Stimulated activated naive B cell treated with anti-CD40 and anti-IgM and Interleukin-4, amounts not matched to agents 10 μg/mL and 1 μg/mL and 100 μg/mL, for 72 hours (primary cell): ENCODE measurements around the gene SCAI.
"Not testable (repeated sequence)": the region's sequence is repeated elsewhere in the genome, so short reads cannot be mapped to it uniquely, and the experiment has no call there.

Experiments
- ATAC-seq, 2 donors: fragments of 150-1000 bp; cut with Tn5 transposase; replicated peaks; 2 replicates each; pipeline ENCODE4 v1.10.0; 2021; ENCODE audit warnings: moderate library complexity in 1 of 2
- DNase-seq: peaks from one replicate; pipeline ENCODE4 v3.0.0; 2021
- H3K27ac Mint-ChIP-seq: one replicate; pipeline ENCODE4 v1.8.0; 2022; ENCODE audit warnings: mild to moderate bottlenecking, mixed read lengths
- H3K27me3 Mint-ChIP-seq, 2 donors: one replicate each; pipeline ENCODE4 v1.8.0; 2022; ENCODE audit warnings: mixed read lengths in 2 of 2
- H3K36me3 Mint-ChIP-seq, 2 donors: one replicate each; pipeline ENCODE4 v1.8.0; 2022; ENCODE audit warnings: mixed read lengths in 2 of 2, mild to moderate bottlenecking in 1 of 2
- H3K4me1 Mint-ChIP-seq, 2 donors: one replicate each; pipeline ENCODE4 v1.8.0; 2022; ENCODE audit warnings: mixed read lengths in 2 of 2, mild to moderate bottlenecking in 1 of 2
- H3K4me3 Mint-ChIP-seq, 2 donors: one replicate each; pipeline ENCODE4 v1.8.0; 2022; ENCODE audit warnings: mild to moderate bottlenecking in 2 of 2, mixed read lengths in 2 of 2, moderate library complexity in 1 of 2
- H3K9me3 Mint-ChIP-seq, 2 donors: one replicate each; pipeline ENCODE4 v1.8.0; 2022; ENCODE audit warnings: mixed read lengths in 2 of 2, mild to moderate bottlenecking in 1 of 2

Gene SCAI

DNA sequence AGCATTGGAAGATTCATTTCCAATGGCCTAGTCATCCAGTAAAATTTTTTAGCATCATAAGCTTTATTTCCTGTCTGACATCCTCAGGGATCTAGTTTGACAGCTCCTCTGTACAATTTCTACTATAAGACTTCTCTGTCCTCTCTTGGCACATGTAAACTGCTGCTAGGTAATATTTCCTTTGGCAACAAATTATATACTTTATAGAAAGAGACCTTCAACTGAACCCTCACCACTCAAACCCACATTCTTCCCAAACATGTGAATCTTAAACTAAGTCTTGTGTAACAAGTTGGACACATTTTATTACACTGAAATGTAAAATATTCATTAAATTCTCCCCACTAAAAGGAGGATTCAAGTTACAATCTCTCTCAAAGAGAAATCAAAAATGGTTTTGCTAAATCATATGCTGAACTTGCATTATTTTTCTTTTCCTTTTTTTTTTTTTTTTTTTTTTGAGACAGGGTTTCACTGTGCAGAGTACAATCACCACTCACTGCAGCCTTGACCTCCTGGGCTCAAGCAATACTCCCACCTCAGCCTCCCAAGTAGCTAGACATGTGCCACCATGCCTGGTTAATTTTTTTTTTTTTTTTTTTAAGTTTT lies 36.9 kb downstream of the SCAI start:
- Mint-ChIP-seq H3K36me3 (peaks cover 5 to 6% of the 10 kb centered on the region in 2 donors), H3K4me1 (peaks cover 4 to 14% of the 10 kb centered on the region in 2 donors), H3K27me3 (no peaks in the 10 kb centered on the region), H3K9me3 (peaks cover 0 to under 1% of the 10 kb centered on the region in 2 donors), H3K27ac (no peak overlapping the region), H3K4me3 (no peak overlapping the region)
- no peak for ATAC-seq
- no peak for DNase-seq

DNA sequence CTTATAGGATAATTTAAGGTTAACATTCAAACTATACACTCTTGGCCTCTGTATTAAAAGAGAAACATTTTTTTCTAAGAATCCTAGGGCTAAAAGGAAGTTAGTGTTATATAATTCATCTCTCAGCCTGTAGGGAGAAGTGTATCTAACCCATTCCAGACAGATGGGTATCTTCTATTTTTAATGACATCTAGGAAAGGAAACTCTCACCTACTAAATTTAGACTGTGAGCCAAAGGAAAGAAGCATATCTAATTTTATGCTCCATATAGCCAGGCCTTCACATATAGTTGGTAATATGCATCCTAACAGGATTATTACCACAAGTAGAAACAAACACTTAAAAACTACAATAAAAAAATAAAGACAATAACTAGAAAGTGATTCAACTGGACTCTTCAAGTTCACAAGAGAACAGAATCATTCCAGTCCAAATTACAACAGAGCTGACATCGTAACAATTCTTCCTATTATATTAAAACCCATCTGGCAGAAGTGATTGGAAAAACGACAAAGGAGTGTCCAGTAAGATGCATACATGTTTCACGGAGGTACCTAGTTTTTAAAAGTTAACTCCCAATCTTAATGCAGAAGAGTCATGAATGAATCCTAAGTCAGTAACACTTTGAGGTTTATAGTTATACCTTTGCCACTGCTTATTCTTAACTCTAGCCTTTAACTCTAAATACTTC lies 39.4 kb downstream of the SCAI start:
- no peak overlapping the region for H3K4me3 Mint-ChIP-seq
- H3K4me1 Mint-ChIP-seq: peaks cover 4 to 13% of the 10 kb centered on the region in 2 donors
- no peak overlapping the region for H3K27ac Mint-ChIP-seq
- H3K36me3 Mint-ChIP-seq: peaks cover 6% of the 10 kb centered on the region in 2 donors
- no peaks in the 10 kb centered on the region for H3K27me3 Mint-ChIP-seq
- ATAC-seq: no peak
- DNase-seq: no peak
- H3K9me3 Mint-ChIP-seq: no peaks in the 10 kb centered on the region

DNA sequence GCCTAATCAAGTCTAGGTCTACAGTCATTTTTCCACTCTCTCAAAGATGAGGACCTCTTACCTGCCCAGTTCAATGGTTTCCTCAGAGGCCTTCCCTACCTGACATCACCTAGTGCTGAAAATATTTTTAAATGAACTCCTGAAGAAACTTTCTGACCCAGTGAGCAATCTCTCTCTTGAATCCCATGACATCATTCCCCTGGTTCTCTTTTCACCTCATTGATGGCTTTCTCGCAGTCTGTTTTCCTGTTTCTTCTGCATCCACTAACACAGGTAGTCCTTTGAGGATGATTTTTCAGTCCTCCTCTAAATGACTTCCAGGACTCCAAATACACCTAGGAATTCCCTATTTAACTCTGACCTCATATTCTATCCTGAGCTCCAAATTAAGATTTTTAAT lies 40.3 kb downstream of the SCAI start:
- H3K36me3 Mint-ChIP-seq: peaks cover 6% of the 10 kb centered on the region in 2 donors
- no peak for ATAC-seq
- no peaks in the 10 kb centered on the region for H3K9me3 Mint-ChIP-seq
- no peak for DNase-seq
- no peak overlapping the region for H3K4me3 Mint-ChIP-seq
- H3K27ac Mint-ChIP-seq: no peak overlapping the region
- peaks cover 4 to 13% of the 10 kb centered on the region in 2 donors for H3K4me1 Mint-ChIP-seq
- no peaks in the 10 kb centered on the region for H3K27me3 Mint-ChIP-seq

GRCh38 chr9:125100822-125101221 lies 42.5 kb downstream of the SCAI start:
- ATAC-seq (no peak), DNase-seq (no peak)
- Mint-ChIP-seq H3K9me3 (peaks cover 3 to 6% of the 10 kb centered on the region in 2 donors), H3K36me3 (peaks cover 10 to 13% of the 10 kb centered on the region in 2 donors), H3K27ac (no peak overlapping the region), H3K4me1 (peaks cover 4 to 13% of the 10 kb centered on the region in 2 donors), H3K4me3 (no peak overlapping the region), H3K27me3 (no peaks in the 10 kb centered on the region)

- no peaks in the 10 kb centered on the region for H3K27me3 Mint-ChIP-seq
- no peak overlapping the region for H3K4me3 Mint-ChIP-seq
These were observed 43.5 kb downstream of the SCAI start for GRCh38 chr9:125099816-125100215.

GRCh38 chr9:125095821-125096443 lies 47.4 kb downstream of the SCAI start:
- H3K27me3 Mint-ChIP-seq: no peaks in the 10 kb centered on the region
- H3K36me3 Mint-ChIP-seq: peaks cover 23 to 26% of the 10 kb centered on the region in 2 donors
- H3K27ac Mint-ChIP-seq: no peak overlapping the region
- ATAC-seq (no peak), DNase-seq (no peak)
- H3K9me3 Mint-ChIP-seq: peaks cover 3 to 9% of the 10 kb centered on the region in 2 donors
- no peaks in the 10 kb centered on the region for H3K4me1 Mint-ChIP-seq
- no peak overlapping the region for H3K4me3 Mint-ChIP-seq

More at GRCh38 chr9:125099816-125100215, 43.5 kb downstream of the SCAI start:
- H3K9me3 Mint-ChIP-seq: peaks cover 3 to 9% of the 10 kb centered on the region in 2 donors
- peaks cover 3 to 13% of the 10 kb centered on the region in 2 donors for H3K4me1 Mint-ChIP-seq
- no peak for DNase-seq
- ATAC-seq: no peak
- no peak overlapping the region for H3K27ac Mint-ChIP-seq
- peaks cover 18 to 21% of the 10 kb centered on the region in 2 donors for H3K36me3 Mint-ChIP-seq

- Mint-ChIP-seq H3K9me3 (peaks cover 0 to 6% of the 10 kb centered on the region in 2 donors), H3K27me3 (no peaks in the 10 kb centered on the region), H3K4me1 (peaks cover 6 to 24% of the 10 kb centered on the region in 2 donors), H3K4me3 (no peak overlapping the region), H3K36me3 (peaks cover 19 to 25% of the 10 kb centered on the region in 2 donors), H3K27ac (no peak overlapping the region)
- DNase-seq (no peak), ATAC-seq (no peak)
These were observed 52.2 kb downstream of the SCAI start for GRCh38 chr9:125091121-125091520.

DNA sequence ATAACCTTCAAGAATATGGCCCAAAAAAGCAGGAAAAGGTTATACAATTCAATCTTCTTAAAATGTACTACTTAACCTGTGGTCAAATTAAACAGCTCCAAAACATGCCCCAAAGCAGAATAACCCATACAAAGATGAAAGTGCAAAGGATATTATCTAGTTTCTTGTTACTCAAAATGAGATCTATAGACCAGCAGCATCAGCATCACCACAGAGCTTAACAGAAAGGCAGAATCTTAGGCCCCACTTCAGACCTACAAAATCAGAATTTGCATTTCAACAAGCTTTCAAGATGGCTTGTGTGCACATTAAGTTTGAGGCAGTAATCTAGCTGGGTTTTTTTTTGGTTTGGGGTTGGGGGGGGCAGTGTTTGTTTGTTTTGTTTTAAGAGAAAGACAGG lies 54.0 kb downstream of the SCAI start:
- Mint-ChIP-seq H3K27ac (no peak overlapping the region), H3K9me3 (no peaks in the 10 kb centered on the region), H3K27me3 (no peaks in the 10 kb centered on the region), H3K36me3 (peaks cover 7 to 14% of the 10 kb centered on the region in 2 donors), H3K4me3 (no peak overlapping the region), H3K4me1 (peaks cover 8 to 29% of the 10 kb centered on the region in 2 donors)
- ATAC-seq (no peak), DNase-seq (no peak)

GRCh38 chr9:125088752-125089151 lies 54.6 kb downstream of the SCAI start:
- peaks cover 3 to 9% of the 10 kb centered on the region in 2 donors for H3K36me3 Mint-ChIP-seq
- H3K9me3 Mint-ChIP-seq: peaks cover 0 to under 1% of the 10 kb centered on the region in 2 donors
- H3K4me3 Mint-ChIP-seq: no peak overlapping the region
- peaks cover 8 to 29% of the 10 kb centered on the region in 2 donors for H3K4me1 Mint-ChIP-seq
- H3K27ac Mint-ChIP-seq: no peak overlapping the region
- H3K27me3 Mint-ChIP-seq: no peaks in the 10 kb centered on the region
- DNase-seq (no peak), ATAC-seq (no peak)

DNA sequence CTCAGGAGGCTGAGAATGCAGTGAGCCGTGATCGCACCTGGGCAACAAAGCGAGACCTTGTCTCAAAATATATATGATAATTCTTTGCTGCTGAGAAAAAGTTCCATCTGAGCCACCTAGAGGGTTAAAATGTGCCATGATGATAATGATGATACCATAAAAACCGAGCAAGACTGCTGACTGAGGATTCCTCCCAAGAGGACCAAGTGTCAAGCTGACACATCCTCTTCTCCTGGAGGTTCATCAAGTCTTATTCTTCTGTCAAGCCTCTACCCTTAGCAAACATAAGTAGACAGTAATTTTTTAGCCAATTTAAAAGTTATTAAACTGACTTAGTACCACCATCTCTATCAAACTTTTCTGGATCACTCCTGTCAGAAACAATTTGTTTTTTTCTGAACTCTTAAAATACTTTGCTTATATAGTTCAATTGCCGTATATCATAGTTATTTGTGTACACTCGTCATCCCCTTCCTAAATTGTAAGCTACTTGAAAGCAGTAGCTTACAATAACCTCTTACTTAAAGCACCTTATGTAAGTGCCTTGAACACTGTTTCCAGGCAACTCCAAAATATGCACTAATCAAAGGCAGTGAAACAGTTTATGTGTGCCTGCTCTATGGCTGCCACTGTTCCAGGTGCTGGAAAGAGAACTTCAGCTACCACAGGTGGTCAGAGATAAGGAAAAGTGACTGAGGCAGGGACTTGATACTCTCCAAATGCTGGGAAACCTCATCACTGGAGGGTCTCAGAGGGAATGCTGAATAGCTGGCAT lies 57.4 kb downstream of the SCAI start:
- Mint-ChIP-seq H3K9me3 (peaks cover 9 to 11% of the 10 kb centered on the region in 2 donors), H3K4me3 (no peak overlapping the region), H3K4me1 (peaks cover 8 to 29% of the 10 kb centered on the region in 2 donors), H3K27ac (no peak overlapping the region), H3K27me3 (no peaks in the 10 kb centered on the region), H3K36me3 (peaks cover 22 to 27% of the 10 kb centered on the region in 2 donors)
- ATAC-seq (no peak), DNase-seq (no peak)

- not testable (repeated sequence) for H3K4me1 Mint-ChIP-seq, ATAC-seq, H3K4me3 Mint-ChIP-seq, DNase-seq, H3K27me3 Mint-ChIP-seq, H3K27ac Mint-ChIP-seq
- Mint-ChIP-seq H3K9me3 (peaks cover 10 to 13% of the 10 kb centered on the region in 2 donors), H3K36me3 (peaks cover 25 to 34% of the 10 kb centered on the region in 2 donors)
These were observed 61.1 kb downstream of the SCAI start for GRCh38 chr9:125082197-125082596.

GRCh38 chr9:125080797-125081196 lies 62.5 kb downstream of the SCAI start:
- Mint-ChIP-seq H3K9me3 (peaks cover 10 to 13% of the 10 kb centered on the region in 2 donors), H3K36me3 (peaks cover 22 to 34% of the 10 kb centered on the region in 2 donors)
- not testable (repeated sequence) for DNase-seq, H3K4me1 Mint-ChIP-seq, H3K27me3 Mint-ChIP-seq, H3K27ac Mint-ChIP-seq, H3K4me3 Mint-ChIP-seq, ATAC-seq

DNA sequence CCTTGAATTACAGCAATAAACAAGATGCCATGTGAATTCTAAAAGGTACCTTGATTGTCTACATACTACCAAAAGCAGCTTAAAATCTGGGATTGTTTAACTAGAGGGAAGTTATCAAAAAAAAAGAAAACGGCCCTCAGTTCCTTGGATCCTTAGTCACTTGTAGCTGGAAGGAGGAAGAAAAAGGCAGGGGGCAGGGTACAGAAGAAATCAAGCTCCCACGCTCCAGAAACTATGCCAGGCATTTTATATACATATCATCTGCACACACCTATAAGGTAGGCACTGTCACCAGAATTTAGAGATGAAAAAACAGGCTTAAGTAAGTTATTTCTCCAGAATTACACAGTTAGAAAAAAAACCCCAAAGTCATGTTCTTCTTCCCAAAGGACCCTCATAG lies 63.4 kb downstream of the SCAI start:
- Mint-ChIP-seq H3K36me3 (peaks cover 22 to 34% of the 10 kb centered on the region in 2 donors), H3K27ac (no peak overlapping the region), H3K4me1 (no peaks in the 10 kb centered on the region), H3K9me3 (peaks cover 10 to 13% of the 10 kb centered on the region in 2 donors), H3K27me3 (no peaks in the 10 kb centered on the region), H3K4me3 (no peak overlapping the region)
- DNase-seq (no peak), ATAC-seq (no peak)

GRCh38 chr9:125075997-125076396 lies 67.3 kb downstream of the SCAI start:
- Mint-ChIP-seq H3K9me3 (peaks cover 2 to 3% of the 10 kb centered on the region in 2 donors), H3K4me1 (no peaks in the 10 kb centered on the region), H3K36me3 (peaks cover 8% of the 10 kb centered on the region in 2 donors), H3K27ac (no peak overlapping the region), H3K27me3 (no peaks in the 10 kb centered on the region), H3K4me3 (no peak overlapping the region)
- ATAC-seq: no peak
- DNase-seq: no peak
